ENCODE measurements around the gene IREB2.

DNA sequence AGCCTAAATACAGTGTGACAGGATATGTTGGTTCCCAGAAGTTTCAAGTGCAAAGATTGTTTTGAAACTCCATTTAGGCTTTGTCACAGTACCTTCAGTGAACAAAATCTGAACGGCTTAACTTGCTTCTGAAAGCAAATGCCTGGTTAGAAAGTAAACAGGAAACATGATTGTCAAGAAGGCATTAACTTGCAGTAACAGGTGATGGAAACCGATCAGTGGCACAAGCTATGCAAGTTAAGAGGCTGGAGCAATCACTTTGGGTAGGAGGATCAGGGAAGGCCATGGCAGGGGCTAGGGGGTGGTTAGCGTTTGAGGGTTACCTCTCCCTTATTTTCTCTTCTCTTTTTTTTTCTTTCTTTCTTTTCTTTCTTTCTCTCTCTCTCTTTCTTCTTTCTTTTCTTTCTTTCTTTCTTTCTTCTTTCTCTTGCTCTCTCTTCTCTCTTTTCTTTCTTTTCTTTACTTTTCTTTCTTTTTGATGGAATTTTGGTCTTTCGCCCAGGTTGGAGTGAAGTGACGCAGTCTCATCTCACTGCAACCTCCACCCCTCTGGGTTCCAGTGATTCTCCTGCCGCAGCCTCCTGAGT, 71.8 kb downstream of the IREB2 start:
- TF ChIP-seq, protein P1, sequence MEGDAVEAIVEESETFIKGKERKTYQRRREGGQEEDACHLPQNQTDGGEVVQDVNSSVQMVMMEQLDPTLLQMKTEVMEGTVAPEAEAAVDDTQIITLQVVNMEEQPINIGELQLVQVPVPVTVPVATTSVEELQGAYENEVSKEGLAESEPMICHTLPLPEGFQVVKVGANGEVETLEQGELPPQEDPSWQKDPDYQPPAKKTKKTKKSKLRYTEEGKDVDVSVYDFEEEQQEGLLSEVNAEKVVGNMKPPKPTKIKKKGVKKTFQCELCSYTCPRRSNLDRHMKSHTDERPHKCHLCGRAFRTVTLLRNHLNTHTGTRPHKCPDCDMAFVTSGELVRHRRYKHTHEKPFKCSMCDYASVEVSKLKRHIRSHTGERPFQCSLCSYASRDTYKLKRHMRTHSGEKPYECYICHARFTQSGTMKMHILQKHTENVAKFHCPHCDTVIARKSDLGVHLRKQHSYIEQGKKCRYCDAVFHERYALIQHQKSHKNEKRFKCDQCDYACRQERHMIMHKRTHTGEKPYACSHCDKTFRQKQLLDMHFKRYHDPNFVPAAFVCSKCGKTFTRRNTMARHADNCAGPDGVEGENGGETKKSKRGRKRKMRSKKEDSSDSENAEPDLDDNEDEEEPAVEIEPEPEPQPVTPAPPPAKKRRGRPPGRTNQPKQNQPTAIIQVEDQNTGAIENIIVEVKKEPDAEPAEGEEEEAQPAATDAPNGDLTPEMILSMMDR (conservative IDR thresholded peaks at IDR 0.05; ENCODE audit: low read depth, low read length): no peak
- no peak for TF ChIP-seq EZH2 (IDR thresholded peaks at IDR 0.05; ENCODE audit: borderline replicate concordance, low read depth, low read length, poor library complexity, severe bottlenecking)
